Suprapubic skin (tissue), 4 donors: ENCODE measurements around the gene DDX49. TPM values are rescaled to one million over a fixed set of nuclear protein-coding genes. Genes with fewer than 3 reads are reported as not detected.

Source experiments
- DNase-seq, 2 donors: peaks; one replicate each; pipeline ENCODE4 v3.0.0-alpha.2; 2019; ENCODE audit warnings: low spot score in 2 of 2
- H3K27ac ChIP-seq: fragments of 200-600 bp; sonication (generic); one replicate; pipeline ENCODE4 v1.5.1; 2019
- H3K27me3 ChIP-seq: fragments of 200-600 bp; sonication (generic); one replicate; pipeline ENCODE4 v1.5.1; 2019
- H3K36me3 ChIP-seq: fragments of 200-600 bp; sonication (generic); one replicate; pipeline ENCODE4 v1.5.1; 2019
- H3K4me1 ChIP-seq: fragments of 200-600 bp; sonication (generic); one replicate; pipeline ENCODE4 v1.5.1; 2019
- H3K4me3 ChIP-seq: fragments of 200-600 bp; sonication (generic); one replicate; pipeline ENCODE4 v1.5.1; 2019; ENCODE audit warnings: mild to moderate bottlenecking
- H3K9me3 ChIP-seq: fragments of 200-600 bp; sonication (generic); one replicate; pipeline ENCODE4 v1.5.1; 2019
- EP300 ChIP-seq: sonication (generic); formaldehyde crosslinking; IDR thresholded peaks from one replicate; pipeline ENCODE4 v1.6.1; 2017; ENCODE audit warnings: antibody characterized with exemption
- POLR2A ChIP-seq, 2 donors: fragments of 450-650 bp; IDR thresholded peaks; one replicate each; pipeline ENCODE4 v1.6.1; 2017; ENCODE audit warnings: antibody characterized with exemption in 2 of 2, mild to moderate bottlenecking in 2 of 2, moderate library complexity in 2 of 2
- POLR2AphosphoS5 ChIP-seq, 3 donors: sonication (generic); formaldehyde crosslinking; IDR thresholded peaks; one replicate each; pipeline ENCODE4 v1.6.1; 2017; ENCODE audit warnings: antibody characterized with exemption in 3 of 3
- WGBS: methylation state at CpG from one replicate; pipeline ENCODE4 v1.1.5; 2018; 5-methylcytosine and 5-hydroxymethylcytosine counted together
- total RNA-seq, 4 donors: library from RNA; depleted of rRNA; stranded (reverse); fragments of >200 nt; gene quantifications; one replicate each; pipeline ENCODE4 v1.1.0, GENCODE V29; 2016
- TF ChIP-seq, protein P1 (sequence below), 2 donors: fragments of 200-600 bp in 1 of 2; fragments of 450-650 bp in 1 of 2; sonication (generic) in 1 of 2; IDR thresholded peaks; one replicate each; pipeline ENCODE4 v1.5.1; 2016 to 2019; ENCODE audit warnings: antibody characterized with exemption in 2 of 2, mild to moderate bottlenecking in 1 of 2, moderate library complexity in 1 of 2

DDX49 gene
- total RNA-seq, 4 donors from 2014 or later, result 43.4 to 75.6 (median 58.4) TPM

DNA sequence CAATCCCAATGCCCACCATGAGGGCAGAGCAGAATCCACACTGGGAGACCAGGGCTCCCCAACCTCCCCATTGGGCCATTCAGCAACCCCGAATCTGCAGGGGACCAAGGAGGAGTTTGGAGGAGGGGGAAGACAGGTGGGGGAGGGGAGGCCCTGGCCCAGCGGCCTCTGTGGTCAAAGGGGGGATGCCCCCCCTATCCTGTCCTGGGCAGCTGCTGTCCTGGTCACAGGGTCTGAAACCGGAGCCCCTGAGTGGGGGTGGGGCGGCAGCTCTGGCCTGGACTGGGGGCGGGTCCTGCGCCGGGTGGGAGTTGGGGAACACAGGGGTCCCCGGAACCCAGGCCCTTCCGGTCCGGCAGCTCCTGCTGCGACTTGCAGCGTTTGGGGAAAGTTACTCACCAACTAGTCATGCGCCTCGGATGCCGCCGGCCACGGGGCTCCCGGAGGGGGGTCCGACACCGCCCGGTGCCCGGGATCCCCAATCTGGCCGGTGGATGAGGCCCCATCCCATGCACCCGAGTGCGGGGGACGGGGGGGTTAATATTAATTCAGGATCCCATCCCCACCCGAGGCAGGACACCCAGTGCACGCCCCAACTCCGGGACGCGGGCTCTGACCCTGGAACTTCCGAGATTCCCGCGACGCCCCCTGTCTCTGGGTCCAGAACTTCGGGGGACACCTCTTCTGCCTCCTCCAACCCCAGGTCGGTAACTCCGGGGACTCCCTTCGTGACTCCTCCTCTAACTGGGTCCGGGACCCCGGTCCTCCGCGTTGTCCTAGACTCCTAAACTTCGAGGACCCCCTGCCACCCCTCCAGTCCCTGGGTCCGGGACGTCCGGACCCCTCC, 20.6 kb downstream of the DDX49 start:
- peak in 1 of 2 donors; percentile 78 for DNase-seq
- H3K36me3 ChIP-seq, result peaks cover 18% of the 10 kb centered on the region
- H3K4me1 ChIP-seq, result peaks cover 21% of the 10 kb centered on the region
- WGBS, result 9% methylated on average over 2 of the region's 47 CpGs
- no peaks in the 10 kb centered on the region for H3K27me3 ChIP-seq
- H3K4me3 ChIP-seq, result peak overlapping the region; percentile 85
- H3K9me3 ChIP-seq, result no peaks in the 10 kb centered on the region
- peak overlapping the region; percentile 27 for H3K27ac ChIP-seq
- TF ChIP-seq, protein P1, sequence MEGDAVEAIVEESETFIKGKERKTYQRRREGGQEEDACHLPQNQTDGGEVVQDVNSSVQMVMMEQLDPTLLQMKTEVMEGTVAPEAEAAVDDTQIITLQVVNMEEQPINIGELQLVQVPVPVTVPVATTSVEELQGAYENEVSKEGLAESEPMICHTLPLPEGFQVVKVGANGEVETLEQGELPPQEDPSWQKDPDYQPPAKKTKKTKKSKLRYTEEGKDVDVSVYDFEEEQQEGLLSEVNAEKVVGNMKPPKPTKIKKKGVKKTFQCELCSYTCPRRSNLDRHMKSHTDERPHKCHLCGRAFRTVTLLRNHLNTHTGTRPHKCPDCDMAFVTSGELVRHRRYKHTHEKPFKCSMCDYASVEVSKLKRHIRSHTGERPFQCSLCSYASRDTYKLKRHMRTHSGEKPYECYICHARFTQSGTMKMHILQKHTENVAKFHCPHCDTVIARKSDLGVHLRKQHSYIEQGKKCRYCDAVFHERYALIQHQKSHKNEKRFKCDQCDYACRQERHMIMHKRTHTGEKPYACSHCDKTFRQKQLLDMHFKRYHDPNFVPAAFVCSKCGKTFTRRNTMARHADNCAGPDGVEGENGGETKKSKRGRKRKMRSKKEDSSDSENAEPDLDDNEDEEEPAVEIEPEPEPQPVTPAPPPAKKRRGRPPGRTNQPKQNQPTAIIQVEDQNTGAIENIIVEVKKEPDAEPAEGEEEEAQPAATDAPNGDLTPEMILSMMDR (IDR thresholded peaks at IDR 0.05), result no peak
- TF ChIP-seq EP300 (no peak), POLR2AphosphoS5 (IDR thresholded peaks at IDR 0.05) (no peak), POLR2A (IDR thresholded peaks at IDR 0.05) (no peak)

- Histone ChIP-seq H3K4me1 (peaks cover 21% of the 10 kb centered on the region), H3K27me3 (no peaks in the 10 kb centered on the region), H3K4me3 (peak within 1 kb of the TSS; percentile 85), H3K36me3 (peaks cover 14% of the 10 kb centered on the region), H3K9me3 (no peaks in the 10 kb centered on the region), H3K27ac (peak within 1 kb of the TSS; percentile 27)
- DNase-seq, result peak in 1 of 2 donors; percentile 84
- no peak for TF ChIP-seq POLR2A (IDR thresholded peaks at IDR 0.05)
- TF ChIP-seq, protein P1 (IDR thresholded peaks at IDR 0.05), result peak in 1 of 2 donors; percentile 40
- 2% methylated on average over 29 of the region's 81 CpGs for WGBS
Observed at GRCh38 chr19:18940769-18941627, 21.5 kb downstream of the DDX49 start, which contains the start of gene HOMER3. Gene HOMER3 (minus strand): TSS chr19:18941217. CDS start chr19:18938982, 2,235 bp downstream.

DNA sequence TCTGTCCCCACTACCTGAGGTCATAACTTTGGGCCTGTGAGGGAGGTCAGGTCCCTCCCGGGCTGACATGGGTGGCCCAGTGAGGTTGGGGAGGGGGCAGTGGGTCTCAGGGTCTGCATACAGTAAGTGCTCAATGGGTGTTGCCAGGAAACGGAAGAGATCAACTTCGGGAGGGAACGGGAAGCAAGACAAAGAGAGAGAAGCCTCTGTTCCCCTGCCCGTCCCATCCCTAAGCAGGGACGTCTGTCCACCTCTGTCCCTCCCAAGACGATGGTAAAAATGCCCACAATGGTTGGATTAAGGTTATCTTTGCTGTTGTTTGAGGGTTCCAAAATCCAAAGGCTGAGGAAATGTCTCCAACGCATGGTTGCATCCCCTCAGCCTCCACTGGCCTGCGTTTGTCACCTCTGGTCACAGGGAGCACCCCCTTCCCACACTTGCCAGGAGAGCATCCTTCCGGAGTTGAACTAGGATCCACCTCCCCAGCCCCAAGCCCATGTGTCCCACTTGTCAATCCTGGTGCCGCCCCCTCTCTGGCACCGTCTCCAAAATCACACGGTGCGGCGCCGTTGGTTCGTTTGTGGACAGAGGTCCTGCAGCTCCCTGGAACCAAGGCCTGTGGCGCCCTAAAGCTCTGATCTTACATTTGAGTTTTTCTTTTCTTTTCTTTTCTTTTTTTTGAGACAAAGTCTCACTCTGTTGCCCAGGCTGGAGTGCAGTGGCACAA, 22.3 kb downstream of the DDX49 start:
- TF ChIP-seq, protein P1 (IDR thresholded peaks at IDR 0.05), result no peak
- TF ChIP-seq POLR2AphosphoS5 (IDR thresholded peaks at IDR 0.05) (no peak), POLR2A (IDR thresholded peaks at IDR 0.05) (no peak), EP300 (no peak)
- Histone ChIP-seq H3K4me1 (peaks cover 21% of the 10 kb centered on the region), H3K4me3 (peak overlapping the region; percentile 85), H3K27me3 (no peaks in the 10 kb centered on the region), H3K9me3 (no peaks in the 10 kb centered on the region), H3K36me3 (peaks cover 8% of the 10 kb centered on the region), H3K27ac (no peak overlapping the region)
- WGBS, result 69% methylated on average over 17 of the region's 18 CpGs
- no peak for DNase-seq

DNA sequence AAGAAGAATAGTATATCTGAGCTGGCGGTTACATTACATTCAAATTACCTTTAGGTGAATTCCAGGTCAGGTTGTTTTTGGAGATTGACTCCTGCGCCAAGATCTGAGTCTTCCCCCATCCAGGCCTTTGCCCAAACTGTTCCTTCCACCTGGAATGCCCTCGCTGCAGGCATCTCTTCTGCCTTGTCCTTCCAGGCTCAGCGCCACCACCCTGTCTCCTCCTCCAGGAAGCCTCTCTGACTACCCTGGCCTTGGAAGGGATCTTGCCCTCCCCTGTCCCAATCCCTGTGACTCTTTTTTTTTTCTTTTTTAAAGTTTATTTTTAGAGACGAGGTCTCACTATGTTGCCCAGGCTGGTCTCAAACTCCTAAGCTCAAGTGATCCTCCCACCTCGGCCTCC, 23.2 kb downstream of the DDX49 start:
- 73% methylated on average over 6 of the region's 6 CpGs for WGBS
- Histone ChIP-seq H3K9me3 (no peaks in the 10 kb centered on the region), H3K27me3 (no peaks in the 10 kb centered on the region), H3K4me3 (no peak overlapping the region), H3K4me1 (peaks cover 21% of the 10 kb centered on the region), H3K36me3 (peaks cover 8% of the 10 kb centered on the region), H3K27ac (no peak overlapping the region)
- DNase-seq, result no peak
- TF ChIP-seq, protein P1 (IDR thresholded peaks at IDR 0.05), result no peak
- TF ChIP-seq POLR2A (IDR thresholded peaks at IDR 0.05), result no peak
